BLaER1 treated with 17β-estradiol and CSF1 and Interleukin-3, amounts not matched to agents 10 nM and 100 nM (cell line): ENCODE data around the gene HM13.
"Not testable (repeated sequence)": the region's sequence is repeated elsewhere in the genome, so short reads cannot be mapped to it uniquely, and the experiment has no call there.

ENCODE experiments used
- H3K27ac ChIP-seq, 11 experiments: shearing (Covaris generic); formaldehyde crosslinking; 2 replicates each; pipeline ENCODE4 v1.8.1; 2022
- H3K27me3 ChIP-seq, 11 experiments: shearing (Covaris generic); formaldehyde crosslinking; 2 replicates each; pipeline ENCODE4 v1.8.1; 2022
- H3K36me3 ChIP-seq, 11 experiments: shearing (Covaris generic); formaldehyde crosslinking; 2 replicates each; pipeline ENCODE4 v1.8.1; 2022
- H3K4me1 ChIP-seq, 10 experiments: shearing (Covaris generic); formaldehyde crosslinking; 2 replicates each; pipeline ENCODE4 v1.8.1; 2022
- H3K4me2 ChIP-seq, 11 experiments: shearing (Covaris generic); formaldehyde crosslinking; 2 replicates each; pipeline ENCODE4 v1.8.1; 2022
- H3K4me3 ChIP-seq, 10 experiments: shearing (Covaris generic); formaldehyde crosslinking; 2 replicates each; pipeline ENCODE4 v1.8.1; 2022
- H3K9ac ChIP-seq, 11 experiments: shearing (Covaris generic); formaldehyde crosslinking; 2 replicates each; pipeline ENCODE4 v1.8.1; 2022
- H3K9me3 ChIP-seq, 11 experiments: shearing (Covaris generic); formaldehyde crosslinking; replicated peaks in 1 of 11; 2 replicates each; pipeline ENCODE4 v1.8.1; 2022
- H4K20me1 ChIP-seq, 11 experiments: shearing (Covaris generic); formaldehyde crosslinking; 2 replicates each; pipeline ENCODE4 v1.8.1; 2022
- Cebpa-rat ChIP-seq, 11 experiments: shearing (Covaris generic); IDR thresholded peaks; 2 replicates each; pipeline ENCODE4 v1.8.1; 2022

Gene HM13

GRCh38 chr20:31515775-31516107, 1.5 kb downstream of the HM13 start:
- Histone ChIP-seq H3K4me1 (peaks cover 29 to 56% (median 43%) of the 10 kb centered on the region in 10 experiments), H3K9me3 (no peaks in the 10 kb centered on the region), H3K9ac (peak overlapping the region; percentile 86 to 94 (median 90); a peak in 20 of 22 replicates), H3K27ac (peak overlapping the region; percentile 71 to 91 (median 86); a peak in 20 of 22 replicates), H3K36me3 (peaks cover 12 to 51% (median 43%) of the 10 kb centered on the region in 11 experiments; a peak in 21 of 22 replicates), H3K4me3 (peak overlapping the region; percentile 83 to 98 (median 95)), H4K20me1 (peaks cover 18 to 63% (median 57%) of the 10 kb centered on the region in 11 experiments; a peak in 20 of 22 replicates), H3K4me2 (peak overlapping the region; percentile 91 to 100 (median 96)), H3K27me3 (no peaks in the 10 kb centered on the region)
- no peak for TF ChIP-seq Cebpa-rat (IDR thresholded peaks at IDR 0.05)

GRCh38 chr20:31516166-31516565, 1.9 kb downstream of the HM13 start:
- no peaks in the 10 kb centered on the region for H3K9me3 ChIP-seq
- peak overlapping the region; percentile 91 to 100 (median 96) for H3K4me2 ChIP-seq
- peaks cover 12 to 56% (median 47%) of the 10 kb centered on the region in 11 experiments; a peak in 21 of 22 replicates for H3K36me3 ChIP-seq
- H3K4me3 ChIP-seq = peak overlapping the region; percentile 83 to 98 (median 95); a peak in 18 of 20 replicates
- peaks cover 18 to 67% (median 60%) of the 10 kb centered on the region in 11 experiments; a peak in 20 of 22 replicates for H4K20me1 ChIP-seq
- no peak for TF ChIP-seq Cebpa-rat (IDR thresholded peaks at IDR 0.05)
- H3K27me3 ChIP-seq = no peaks in the 10 kb centered on the region
- peak overlapping the region in 9 of 11 experiments; percentile 71 to 91 (median 87); a peak in 14 of 22 replicates for H3K27ac ChIP-seq
- H3K9ac ChIP-seq = peak overlapping the region; percentile 86 to 94 (median 90); a peak in 18 of 22 replicates
- peaks cover 31 to 60% (median 47%) of the 10 kb centered on the region in 10 experiments for H3K4me1 ChIP-seq

- no peaks in the 10 kb centered on the region for H3K9me3 ChIP-seq
- H3K4me1 ChIP-seq = peaks cover 32 to 65% (median 51%) of the 10 kb centered on the region in 10 experiments
- H3K36me3 ChIP-seq = peaks cover 12 to 59% (median 52%) of the 10 kb centered on the region in 11 experiments; a peak in 21 of 22 replicates
- no peak for TF ChIP-seq Cebpa-rat (IDR thresholded peaks at IDR 0.05)
- H3K27ac ChIP-seq = peak overlapping the region in 7 of 11 experiments; percentile 9 to 91 (median 79); a peak in 9 of 22 replicates
- no peaks in the 10 kb centered on the region for H3K27me3 ChIP-seq
- H3K4me2 ChIP-seq = peak overlapping the region; percentile 91 to 100 (median 96)
- peak overlapping the region in 9 of 11 experiments; percentile 86 to 92 (median 90); a peak in 13 of 22 replicates for H3K9ac ChIP-seq
- peaks cover 18 to 72% (median 65%) of the 10 kb centered on the region in 11 experiments; a peak in 20 of 22 replicates for H4K20me1 ChIP-seq
- peak overlapping the region in 7 of 10 experiments; percentile 1 to 98 (median 96); a peak in 9 of 20 replicates for H3K4me3 ChIP-seq
These were observed 2.4 kb downstream of the HM13 start for GRCh38 chr20:31516651-31517050.

- H3K9ac ChIP-seq = peak overlapping the region in 7 of 11 experiments; percentile 5 to 91 (median 88); a peak in 9 of 22 replicates
- H3K27ac ChIP-seq = peak overlapping the region in 7 of 11 experiments; percentile 2 to 89 (median 18); a peak in 7 of 22 replicates
- H4K20me1 ChIP-seq = peaks cover 18 to 79% (median 73%) of the 10 kb centered on the region in 11 experiments; a peak in 20 of 22 replicates
- TF ChIP-seq Cebpa-rat (IDR thresholded peaks at IDR 0.05) = no peak
- peak overlapping the region; percentile 91 to 100 (median 96) for H3K4me2 ChIP-seq
- no peaks in the 10 kb centered on the region for H3K27me3 ChIP-seq
- H3K9me3 ChIP-seq = no peaks in the 10 kb centered on the region
- H3K4me3 ChIP-seq = peak overlapping the region in 3 of 10 experiments; percentile 96 to 97 (median 97); a peak in 4 of 20 replicates
- H3K36me3 ChIP-seq = peaks cover 12 to 64% (median 57%) of the 10 kb centered on the region in 11 experiments; a peak in 21 of 22 replicates
- peaks cover 33 to 73% (median 59%) of the 10 kb centered on the region in 10 experiments for H3K4me1 ChIP-seq
These were observed 3.1 kb downstream of the HM13 start for GRCh38 chr20:31517373-31517772.

- not testable (repeated sequence) for H3K27me3 ChIP-seq, H3K9me3 ChIP-seq, H3K4me3 ChIP-seq
- Histone ChIP-seq H4K20me1 (peaks cover 18 to 100% (median 83%) of the 10 kb centered on the region in 11 experiments; a peak in 21 of 22 replicates), H3K27ac (peak overlapping the region in 10 of 11 experiments; percentile 9 to 70 (median 34); a peak in 14 of 22 replicates), H3K9ac (peak overlapping the region in 2 of 11 experiments; percentile 6 to 18; a peak in 2 of 22 replicates), H3K36me3 (peaks cover 27 to 90% (median 68%) of the 10 kb centered on the region in 11 experiments), H3K4me2 (peak overlapping the region in 7 of 11 experiments; percentile 23 to 96 (median 88); a peak in 14 of 22 replicates), H3K4me1 (peaks cover 37 to 98% (median 71%) of the 10 kb centered on the region in 10 experiments)
These were observed 7.0 kb downstream of the HM13 start for GRCh38 chr20:31521267-31521666.

GRCh38 chr20:31522731-31523130, 8.5 kb downstream of the HM13 start:
- peak overlapping the region in 8 of 11 experiments; percentile 22 to 62 (median 50); a peak in 10 of 22 replicates for H3K9ac ChIP-seq
- H3K27me3 ChIP-seq = no peaks in the 10 kb centered on the region
- peak overlapping the region in 2 of 10 experiments; percentile 7 to 24; a peak in 1 of 20 replicates for H3K4me3 ChIP-seq
- H3K27ac ChIP-seq = peak overlapping the region in 10 of 11 experiments; percentile 33 to 74 (median 68); a peak in 18 of 22 replicates
- H3K36me3 ChIP-seq = peaks cover 40 to 92% (median 68%) of the 10 kb centered on the region in 11 experiments
- H3K4me1 ChIP-seq = peaks cover 23 to 84% (median 57%) of the 10 kb centered on the region in 10 experiments
- no peaks in the 10 kb centered on the region for H3K9me3 ChIP-seq
- peak overlapping the region; percentile 56 to 96 (median 86) for H3K4me2 ChIP-seq
- H4K20me1 ChIP-seq = peaks cover 13 to 100% (median 81%) of the 10 kb centered on the region in 11 experiments; a peak in 21 of 22 replicates
- no peak for TF ChIP-seq Cebpa-rat (IDR thresholded peaks at IDR 0.05)

- TF ChIP-seq Cebpa-rat (IDR thresholded peaks at IDR 0.05) = no peak
- Histone ChIP-seq H3K4me2 (peak overlapping the region; percentile 56 to 96 (median 86)), H3K9ac (peak overlapping the region in 10 of 11 experiments; percentile 21 to 62 (median 51); a peak in 14 of 22 replicates), H3K27me3 (no peaks in the 10 kb centered on the region), H3K4me3 (peak overlapping the region in 4 of 10 experiments; percentile 7 to 27 (median 20); a peak in 2 of 20 replicates), H4K20me1 (peaks cover 11 to 100% (median 75%) of the 10 kb centered on the region in 11 experiments; a peak in 21 of 22 replicates), H3K4me1 (peaks cover 23 to 77% (median 57%) of the 10 kb centered on the region in 10 experiments), H3K36me3 (peaks cover 48 to 93% (median 73%) of the 10 kb centered on the region in 11 experiments), H3K9me3 (no peaks in the 10 kb centered on the region), H3K27ac (peak overlapping the region; percentile 33 to 74 (median 68); a peak in 20 of 22 replicates)
These were observed 9.4 kb downstream of the HM13 start for GRCh38 chr20:31523361-31524283.

- no peak overlapping the region for H3K27ac ChIP-seq
- H3K9me3 ChIP-seq = no peaks in the 10 kb centered on the region
- no peak overlapping the region for H3K4me2 ChIP-seq
- H3K27me3 ChIP-seq = no peaks in the 10 kb centered on the region
- H3K4me3 ChIP-seq = no peak overlapping the region
- H3K36me3 ChIP-seq = peaks cover 73 to 94% (median 83%) of the 10 kb centered on the region in 11 experiments
- H3K4me1 ChIP-seq = peaks cover 19 to 40% (median 31%) of the 10 kb centered on the region in 10 experiments
- H4K20me1 ChIP-seq = peaks cover 30 to 99% (median 70%) of the 10 kb centered on the region in 11 experiments; a peak in 20 of 22 replicates
- no peak for TF ChIP-seq Cebpa-rat (IDR thresholded peaks at IDR 0.05)
- no peak overlapping the region for H3K9ac ChIP-seq
These were observed 13.0 kb downstream of the HM13 start for GRCh38 chr20:31527266-31527665.
